ENCODE results near the gene SYK. TPM values are rescaled to one million over a fixed set of nuclear protein-coding genes. Genes with fewer than 3 reads are reported as not detected.
"Not testable (repeated sequence)": the region's sequence is repeated elsewhere in the genome, so short reads cannot be mapped to it uniquely, and the experiment has no call there.

The SYK gene
- total RNA-seq: 1 to 10 TPM in 1 of 3 donors, under 1 TPM in 2; 0.48 to 3.8 (median 0.63) TPM

GRCh38 chr9:90801241-90801972 lies at the start of gene SYK:
Gene SYK, plus strand, starts transcription at chr9:90801819. Its CDS starts 42,080 bp downstream, at chr9:90843899.
- peak within 1 kb of the TSS; percentile 76 for H3K4me3 Mint-ChIP-seq
- H3K9me3 Mint-ChIP-seq: no peaks in the 10 kb centered on the region
- ATAC-seq (peak; percentile 62 to 65), DNase-seq (no peak)
- peaks cover 50% of the 10 kb centered on the region for H3K27me3 Mint-ChIP-seq (ENCODE audit: low read depth)
- H3K4me1 Mint-ChIP-seq (ENCODE audit: low read depth): peaks cover 9% of the 10 kb centered on the region
- H3K36me3 Mint-ChIP-seq (ENCODE audit: insufficient read depth): no peaks in the 10 kb centered on the region

DNA sequence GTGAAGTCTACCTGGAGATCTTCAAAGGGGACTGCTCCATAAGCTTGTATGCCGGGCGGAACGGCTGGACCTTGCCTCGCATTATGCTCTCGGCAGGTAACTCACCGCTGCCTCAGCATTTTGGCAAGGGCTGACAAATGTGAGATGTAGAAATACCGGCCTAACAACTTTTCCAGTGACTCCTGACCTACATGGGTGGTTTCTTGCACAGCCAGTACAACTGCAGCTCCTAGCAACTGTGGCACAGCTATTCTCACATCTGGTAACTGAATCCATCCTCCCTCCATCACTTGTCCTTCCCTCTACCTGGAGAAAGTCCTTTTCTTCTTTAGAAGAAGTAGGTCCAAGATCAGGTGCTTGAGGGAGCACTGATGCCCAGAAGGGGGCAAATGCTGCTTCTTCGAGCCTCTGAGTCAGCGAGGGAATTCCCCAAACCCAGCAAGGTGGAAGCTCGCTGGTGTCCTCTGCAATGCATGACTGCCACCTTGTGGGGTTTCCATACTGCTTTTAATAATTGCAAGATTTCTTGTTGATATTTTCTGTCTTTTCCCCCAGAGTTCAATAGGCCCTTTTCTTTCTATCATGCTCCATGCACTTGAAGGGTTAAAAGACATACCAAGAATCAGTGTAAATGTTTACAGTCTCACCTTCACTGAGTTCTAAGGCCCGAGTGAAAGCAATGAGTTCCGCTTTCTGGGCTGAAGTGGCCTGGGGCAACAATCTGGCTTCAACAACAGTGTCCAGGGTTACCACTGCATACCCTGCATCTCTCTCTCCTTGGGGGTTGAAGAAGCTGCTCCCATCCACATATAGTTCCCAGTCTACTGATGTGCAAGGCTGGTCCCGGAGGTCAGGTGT lies 45.9 kb upstream of the SYK start:
- not testable (repeated sequence) for H3K4me3 Mint-ChIP-seq; ATAC-seq; H3K4me1 Mint-ChIP-seq (ENCODE audit: low read depth); H3K36me3 Mint-ChIP-seq (ENCODE audit: insufficient read depth); H3K9me3 Mint-ChIP-seq; H3K27me3 Mint-ChIP-seq (ENCODE audit: low read depth)
- DNase-seq: peak; percentile 32

DNA sequence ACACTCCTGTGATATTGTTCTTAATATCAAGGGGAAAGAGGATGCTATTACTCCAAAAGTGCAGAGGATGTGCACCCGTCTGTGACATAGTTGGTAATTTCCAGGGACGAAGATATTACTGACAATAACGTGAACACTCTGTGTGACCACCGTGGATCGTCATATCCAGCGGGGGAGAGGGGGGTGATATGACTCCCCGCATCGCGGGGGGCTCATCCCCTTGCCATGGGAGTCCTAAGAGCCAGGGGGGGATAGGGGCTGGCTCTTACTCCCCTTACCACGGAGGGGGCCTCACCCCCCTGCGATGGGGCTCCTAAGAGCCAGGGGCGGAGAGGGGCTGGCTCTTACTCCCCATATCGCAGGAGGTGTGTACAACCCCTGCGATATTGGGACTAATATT lies 41.0 kb upstream of the SYK start:
- not testable (repeated sequence) for H3K27me3 Mint-ChIP-seq (ENCODE audit: low read depth); H3K9me3 Mint-ChIP-seq; ATAC-seq; H3K36me3 Mint-ChIP-seq (ENCODE audit: insufficient read depth); H3K4me1 Mint-ChIP-seq (ENCODE audit: low read depth); DNase-seq; H3K4me3 Mint-ChIP-seq

DNA sequence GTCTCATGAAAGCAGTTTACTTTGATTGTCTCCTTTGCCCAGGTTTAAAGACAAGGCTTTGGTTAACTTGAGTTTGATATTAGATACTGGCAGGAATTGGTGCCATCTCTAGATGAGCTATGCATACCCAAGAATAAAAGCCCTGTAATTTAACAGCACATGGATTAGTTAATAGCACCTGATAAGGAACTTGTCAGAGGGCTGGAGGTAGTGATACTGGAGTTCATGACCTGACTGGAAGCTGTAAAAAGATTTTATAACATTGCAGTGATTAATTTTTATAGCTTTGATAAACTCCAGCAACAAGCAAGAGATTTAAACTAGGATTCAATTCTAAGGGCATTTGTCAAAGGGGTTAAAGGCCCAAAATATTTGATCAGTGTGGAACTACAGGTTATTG lies 34.9 kb upstream of the SYK start:
- Mint-ChIP-seq H3K4me1 (ENCODE audit: low read depth) (no peaks in the 10 kb centered on the region), H3K27me3 (ENCODE audit: low read depth) (peaks cover 11% of the 10 kb centered on the region), H3K36me3 (ENCODE audit: insufficient read depth) (no peaks in the 10 kb centered on the region), H3K4me3 (no peak overlapping the region), H3K9me3 (peaks cover 8% of the 10 kb centered on the region)
- DNase-seq: no peak
- ATAC-seq: no peak

- Mint-ChIP-seq H3K4me3 (no peak overlapping the region), H3K36me3 (ENCODE audit: insufficient read depth) (no peaks in the 10 kb centered on the region), H3K4me1 (ENCODE audit: low read depth) (no peaks in the 10 kb centered on the region), H3K9me3 (peaks cover 8% of the 10 kb centered on the region), H3K27me3 (ENCODE audit: low read depth) (peaks cover 16% of the 10 kb centered on the region)
- DNase-seq (no peak), ATAC-seq (no peak)
These were observed 34.0 kb upstream of the SYK start for GRCh38 chr9:90767523-90768100.

- Mint-ChIP-seq H3K36me3 (ENCODE audit: insufficient read depth) (no peaks in the 10 kb centered on the region), H3K27me3 (ENCODE audit: low read depth) (peaks cover 19% of the 10 kb centered on the region), H3K4me1 (ENCODE audit: low read depth) (no peaks in the 10 kb centered on the region), H3K4me3 (no peak overlapping the region), H3K9me3 (peaks cover 8% of the 10 kb centered on the region)
- ATAC-seq: no peak
- no peak for DNase-seq
These were observed 31.4 kb upstream of the SYK start for GRCh38 chr9:90770182-90770738.

DNA sequence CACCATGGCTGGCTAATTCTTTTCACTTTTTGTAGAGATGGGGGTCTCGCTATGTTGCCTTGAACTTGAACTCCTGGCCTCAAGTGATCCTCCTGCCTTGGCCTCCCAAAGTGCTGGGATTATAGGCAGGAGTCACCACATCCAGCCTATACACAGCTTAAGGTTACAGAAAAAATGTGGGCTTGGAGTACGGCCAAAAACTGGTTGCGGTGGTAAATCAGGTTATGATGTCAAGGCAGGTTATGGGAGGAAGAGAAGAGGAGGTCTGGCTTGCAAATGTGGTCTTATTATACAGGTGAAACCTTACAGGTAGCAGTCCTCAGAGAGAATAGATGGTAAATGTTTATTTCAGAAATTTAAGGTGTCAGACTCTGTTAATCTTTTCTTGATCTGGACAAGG lies 30.7 kb upstream of the SYK start:
- DNase-seq (no peak), ATAC-seq (no peak)
- H3K4me1 Mint-ChIP-seq (ENCODE audit: low read depth): no peaks in the 10 kb centered on the region
- H3K4me3 Mint-ChIP-seq: no peak overlapping the region
- H3K27me3 Mint-ChIP-seq (ENCODE audit: low read depth): peaks cover 22% of the 10 kb centered on the region
- peaks cover 8% of the 10 kb centered on the region for H3K9me3 Mint-ChIP-seq
- H3K36me3 Mint-ChIP-seq (ENCODE audit: insufficient read depth): no peaks in the 10 kb centered on the region

DNA sequence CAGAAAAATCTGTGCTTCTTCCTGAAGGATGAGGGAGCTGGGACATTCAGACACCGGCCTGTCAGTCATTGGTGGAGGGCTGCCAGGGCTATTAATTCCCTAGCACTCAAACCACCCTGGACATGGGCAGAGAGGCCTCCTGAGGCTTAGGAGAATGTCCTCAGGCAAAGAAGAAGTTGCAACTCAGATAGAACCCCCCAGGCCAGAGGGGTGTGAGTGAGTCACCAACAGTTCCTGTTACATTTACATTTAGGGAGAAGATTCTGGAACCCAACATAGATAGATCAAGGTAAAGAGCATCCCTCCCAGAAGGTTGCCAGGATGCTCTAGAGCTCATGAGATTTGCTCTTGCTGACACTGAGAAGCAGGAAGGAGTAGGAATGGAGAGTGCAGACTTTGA lies 29.2 kb upstream of the SYK start:
- Mint-ChIP-seq H3K9me3 (peaks cover 8% of the 10 kb centered on the region), H3K27me3 (ENCODE audit: low read depth) (peaks cover 22% of the 10 kb centered on the region), H3K4me3 (no peak overlapping the region), H3K4me1 (ENCODE audit: low read depth) (no peaks in the 10 kb centered on the region), H3K36me3 (ENCODE audit: insufficient read depth) (no peaks in the 10 kb centered on the region)
- DNase-seq (no peak), ATAC-seq (no peak)

- H3K4me3 Mint-ChIP-seq: no peak overlapping the region
- H3K9me3 Mint-ChIP-seq: no peaks in the 10 kb centered on the region
- ATAC-seq (no peak), DNase-seq (no peak)
- no peaks in the 10 kb centered on the region for H3K36me3 Mint-ChIP-seq (ENCODE audit: insufficient read depth)
- H3K4me1 Mint-ChIP-seq (ENCODE audit: low read depth): no peaks in the 10 kb centered on the region
- peaks cover 22% of the 10 kb centered on the region for H3K27me3 Mint-ChIP-seq (ENCODE audit: low read depth)
These were observed 28.0 kb upstream of the SYK start for GRCh38 chr9:90773617-90774016.

DNA sequence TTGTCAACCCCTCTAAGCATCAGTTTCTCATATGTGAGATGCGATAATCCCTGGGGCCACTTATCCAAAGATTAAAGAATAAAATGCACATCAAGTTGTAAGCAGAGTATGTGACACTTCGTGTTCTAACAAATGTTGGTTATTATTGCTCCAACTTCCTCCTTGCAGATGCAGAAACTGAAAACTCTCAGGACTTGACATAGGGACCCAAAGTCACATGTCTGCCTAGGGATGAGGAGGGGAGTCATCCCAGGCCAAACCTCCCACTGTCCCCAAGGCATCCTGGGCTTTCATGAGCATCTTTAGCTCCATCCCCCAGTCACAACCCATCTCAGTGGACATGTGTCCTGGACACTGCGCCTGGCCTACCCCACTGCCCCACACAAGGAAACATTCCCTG lies 27.5 kb upstream of the SYK start:
- peaks cover 26% of the 10 kb centered on the region for H3K27me3 Mint-ChIP-seq (ENCODE audit: low read depth)
- H3K9me3 Mint-ChIP-seq: no peaks in the 10 kb centered on the region
- DNase-seq (no peak), ATAC-seq (no peak)
- no peak overlapping the region for H3K4me3 Mint-ChIP-seq
- H3K36me3 Mint-ChIP-seq (ENCODE audit: insufficient read depth): no peaks in the 10 kb centered on the region
- H3K4me1 Mint-ChIP-seq (ENCODE audit: low read depth): no peaks in the 10 kb centered on the region

- ATAC-seq (no peak), DNase-seq (no peak)
- H3K36me3 Mint-ChIP-seq (ENCODE audit: insufficient read depth): no peaks in the 10 kb centered on the region
- H3K9me3 Mint-ChIP-seq: no peaks in the 10 kb centered on the region
- peaks cover 26% of the 10 kb centered on the region for H3K27me3 Mint-ChIP-seq (ENCODE audit: low read depth)
- H3K4me3 Mint-ChIP-seq: no peak overlapping the region
- no peaks in the 10 kb centered on the region for H3K4me1 Mint-ChIP-seq (ENCODE audit: low read depth)
These were observed 26.9 kb upstream of the SYK start for GRCh38 chr9:90774682-90775081.

DNA sequence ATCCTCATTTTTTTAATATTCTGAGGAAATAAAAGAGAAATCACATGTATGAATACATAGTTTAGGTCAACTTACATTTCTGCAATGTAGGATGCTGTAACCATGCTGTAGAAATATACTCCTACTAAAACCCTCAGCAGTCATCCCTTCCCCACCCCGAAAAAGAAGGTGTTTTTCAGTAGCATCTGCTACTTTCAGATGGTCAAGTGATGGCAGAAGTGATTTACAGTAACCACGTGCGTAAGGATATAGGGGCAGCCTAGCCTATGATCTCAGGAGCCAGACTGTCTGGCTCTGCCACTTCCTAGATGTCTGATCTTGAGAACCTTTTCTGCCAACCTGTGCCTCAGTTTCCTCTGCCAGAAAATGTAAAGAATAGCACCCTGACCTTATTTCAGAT lies 26.0 kb upstream of the SYK start:
- H3K36me3 Mint-ChIP-seq (ENCODE audit: insufficient read depth): no peaks in the 10 kb centered on the region
- DNase-seq (no peak), ATAC-seq (no peak)
- no peaks in the 10 kb centered on the region for H3K9me3 Mint-ChIP-seq
- H3K4me1 Mint-ChIP-seq (ENCODE audit: low read depth): no peaks in the 10 kb centered on the region
- no peak overlapping the region for H3K4me3 Mint-ChIP-seq
- peaks cover 20% of the 10 kb centered on the region for H3K27me3 Mint-ChIP-seq (ENCODE audit: low read depth)

DNA sequence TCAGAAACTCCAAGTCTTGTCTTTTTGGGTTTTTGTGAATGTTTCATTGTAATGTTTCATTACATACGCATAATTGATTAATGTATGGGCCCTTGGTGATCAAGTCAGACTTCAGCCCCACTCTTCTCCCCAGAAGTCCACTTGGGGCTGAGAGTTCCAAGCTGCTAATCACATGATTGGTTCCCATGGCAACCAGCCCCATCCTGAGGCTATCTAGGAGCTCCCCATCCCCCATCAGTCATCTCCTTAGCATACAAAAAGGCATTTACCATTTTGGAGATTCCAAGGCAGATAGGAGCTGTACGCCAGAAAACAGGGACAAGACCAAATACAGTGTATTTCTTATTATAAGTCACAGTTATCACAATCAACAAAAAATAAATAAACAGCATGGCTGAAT lies 22.9 kb upstream of the SYK start:
- H3K4me1 Mint-ChIP-seq (ENCODE audit: low read depth): no peaks in the 10 kb centered on the region
- ATAC-seq (no peak), DNase-seq (no peak)
- H3K4me3 Mint-ChIP-seq: no peak overlapping the region
- peaks cover 13% of the 10 kb centered on the region for H3K27me3 Mint-ChIP-seq (ENCODE audit: low read depth)
- H3K9me3 Mint-ChIP-seq: no peaks in the 10 kb centered on the region
- H3K36me3 Mint-ChIP-seq (ENCODE audit: insufficient read depth): no peaks in the 10 kb centered on the region

DNA sequence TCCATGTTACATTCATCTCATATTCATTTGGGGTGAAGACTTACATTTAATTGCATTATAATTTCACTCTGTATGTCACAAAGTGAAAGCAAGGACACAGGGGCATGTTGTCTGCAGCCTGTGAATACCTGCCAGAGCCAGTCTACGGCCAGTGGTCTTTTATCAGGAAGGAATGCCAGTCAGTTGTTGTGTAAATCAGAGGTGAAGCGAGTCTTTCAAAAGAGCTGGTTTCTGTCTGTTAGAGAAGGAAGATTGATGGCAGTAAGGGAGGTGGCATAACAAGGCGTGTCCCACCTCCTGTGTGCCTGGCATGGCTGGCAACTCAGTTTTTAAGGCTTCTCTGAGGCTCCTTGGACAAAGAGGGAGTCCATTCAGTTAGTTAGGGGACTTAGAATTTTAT lies 18.1 kb upstream of the SYK start:
- Mint-ChIP-seq H3K27me3 (ENCODE audit: low read depth) (peaks cover 14% of the 10 kb centered on the region), H3K9me3 (no peaks in the 10 kb centered on the region), H3K4me3 (no peak overlapping the region), H3K36me3 (ENCODE audit: insufficient read depth) (no peaks in the 10 kb centered on the region), H3K4me1 (ENCODE audit: low read depth) (no peaks in the 10 kb centered on the region)
- DNase-seq: no peak
- no peak for ATAC-seq
